RWPE2 (cell line): ENCODE results near the gene SNX30.

Source experiments
- ATAC-seq: fragments of 200-7000 bp; cut with Tn5 transposase; 3 replicates; pipeline ENCODE4 v1.9.1; 2021; ENCODE audit warnings: low read depth
- DNase-seq: peaks from one replicate; pipeline ENCODE4 v3.0.0-alpha.2; 2020; ENCODE audit warnings: low spot score
- H3K27ac ChIP-seq: fragments of 450-650 bp; 2 replicates; pipeline ENCODE4 v1.5.1; 2017; ENCODE audit warnings: mild to moderate bottlenecking; ENCODE audit not compliant: poor library complexity, severe bottlenecking
- H3K27me3 ChIP-seq: fragments of 250-450 bp; sonication (Bioruptor Pico); 2 replicates; pipeline ENCODE4 v1.5.1; 2021; ENCODE audit warnings: mild to moderate bottlenecking, moderate library complexity; ENCODE audit not compliant: insufficient read depth, poor library complexity, severe bottlenecking
- H3K36me3 ChIP-seq: fragments of 250-450 bp; sonication (Bioruptor Pico); 2 replicates; pipeline ENCODE4 v1.5.1; 2020; ENCODE audit warnings: low read depth, mild to moderate bottlenecking, moderate library complexity
- H3K4me1 ChIP-seq: fragments of 250-450 bp; sonication (Bioruptor Pico); 2 replicates; pipeline ENCODE4 v1.5.1; 2021; ENCODE audit warnings: mild to moderate bottlenecking, moderate library complexity; ENCODE audit not compliant: insufficient read depth, poor library complexity, severe bottlenecking
- H3K4me3 ChIP-seq: fragments of 250-450 bp; sonication (Bioruptor Pico); 2 replicates; pipeline ENCODE4 v1.5.1; 2021; ENCODE audit warnings: mild to moderate bottlenecking, moderate library complexity; ENCODE audit not compliant: severe bottlenecking
- H3K9me3 ChIP-seq: fragments of 250-450 bp; sonication (Bioruptor Pico); 2 replicates; pipeline ENCODE4 v1.5.1; 2021; ENCODE audit warnings: mild to moderate bottlenecking, moderate library complexity; ENCODE audit not compliant: severe bottlenecking
- TF ChIP-seq, protein P1 (sequence below): fragments of 450-650 bp; IDR thresholded peaks from one replicate; pipeline ENCODE4 v1.5.1; 2017; ENCODE audit warnings: mild to moderate bottlenecking, moderate library complexity; ENCODE audit not compliant: poor library complexity, severe bottlenecking

Gene SNX30

DNA sequence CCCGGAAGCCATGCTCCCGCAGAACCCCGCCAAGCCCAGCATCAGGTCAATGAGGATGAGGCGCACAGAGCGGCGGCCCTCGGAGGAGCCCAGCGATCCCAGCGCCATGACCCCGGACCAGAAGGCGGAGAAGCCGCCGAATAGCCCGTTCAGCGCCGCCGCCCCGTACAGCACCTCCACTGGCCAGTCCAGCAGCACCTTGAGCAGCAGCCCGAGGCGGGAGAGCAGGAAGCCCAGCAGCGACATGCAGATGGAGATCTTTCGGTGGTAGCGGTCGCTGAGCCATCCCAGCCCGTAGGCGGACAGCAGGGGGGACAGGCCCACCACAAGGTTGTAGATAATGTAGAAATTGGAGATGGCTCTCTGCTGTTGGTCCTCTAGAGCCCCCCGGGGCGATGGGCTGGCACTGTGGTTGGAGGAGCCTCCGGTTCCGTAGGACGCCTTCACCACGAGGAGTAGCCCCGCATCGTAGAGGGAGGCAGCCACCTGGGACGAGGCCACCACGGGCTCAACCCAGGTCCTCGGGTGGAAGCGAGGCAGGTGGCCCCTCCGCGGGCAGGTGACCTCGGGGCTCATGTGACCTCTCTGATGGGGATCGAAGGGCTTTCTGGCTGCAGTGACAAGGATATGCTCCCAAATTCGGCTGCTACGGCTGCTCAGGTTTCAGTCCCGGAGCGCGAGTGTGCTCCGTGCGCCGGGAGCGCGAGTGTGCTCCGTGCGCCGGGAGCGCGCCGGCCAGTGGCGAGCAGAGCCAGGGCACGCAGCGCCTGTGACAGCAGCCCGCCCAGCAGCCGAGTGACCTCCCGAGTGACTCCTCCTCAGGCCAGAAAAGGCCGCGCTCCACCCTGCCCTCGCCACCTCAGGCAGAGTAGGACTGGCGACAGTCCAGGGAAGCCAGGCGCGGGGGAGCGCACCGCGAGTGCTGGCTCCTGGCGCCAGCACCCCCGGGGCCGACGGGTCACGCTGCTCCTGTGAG is 139.8 kb downstream of the SNX30 start, which contains the start of gene SLC46A2:
TSS of gene SLC46A2 (minus strand) at position 771 of the 976 bp plus-strand sequence. CDS start at position 576, 195 bp downstream.
- no peak within 1 kb of the TSS for H3K27ac ChIP-seq
- H3K9me3 ChIP-seq, result no peaks in the 10 kb centered on the region
- DNase-seq (no peak), ATAC-seq (0 out of 3 replicates have a peak, but pooled peaks have one; percentile 33)
- TF ChIP-seq, protein P1, sequence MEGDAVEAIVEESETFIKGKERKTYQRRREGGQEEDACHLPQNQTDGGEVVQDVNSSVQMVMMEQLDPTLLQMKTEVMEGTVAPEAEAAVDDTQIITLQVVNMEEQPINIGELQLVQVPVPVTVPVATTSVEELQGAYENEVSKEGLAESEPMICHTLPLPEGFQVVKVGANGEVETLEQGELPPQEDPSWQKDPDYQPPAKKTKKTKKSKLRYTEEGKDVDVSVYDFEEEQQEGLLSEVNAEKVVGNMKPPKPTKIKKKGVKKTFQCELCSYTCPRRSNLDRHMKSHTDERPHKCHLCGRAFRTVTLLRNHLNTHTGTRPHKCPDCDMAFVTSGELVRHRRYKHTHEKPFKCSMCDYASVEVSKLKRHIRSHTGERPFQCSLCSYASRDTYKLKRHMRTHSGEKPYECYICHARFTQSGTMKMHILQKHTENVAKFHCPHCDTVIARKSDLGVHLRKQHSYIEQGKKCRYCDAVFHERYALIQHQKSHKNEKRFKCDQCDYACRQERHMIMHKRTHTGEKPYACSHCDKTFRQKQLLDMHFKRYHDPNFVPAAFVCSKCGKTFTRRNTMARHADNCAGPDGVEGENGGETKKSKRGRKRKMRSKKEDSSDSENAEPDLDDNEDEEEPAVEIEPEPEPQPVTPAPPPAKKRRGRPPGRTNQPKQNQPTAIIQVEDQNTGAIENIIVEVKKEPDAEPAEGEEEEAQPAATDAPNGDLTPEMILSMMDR, result no peak
- no peaks in the 10 kb centered on the region for H3K4me1 ChIP-seq
- peaks cover 17% of the 10 kb centered on the region for H3K27me3 ChIP-seq
- no peaks in the 10 kb centered on the region for H3K36me3 ChIP-seq
- no peak within 1 kb of the TSS for H3K4me3 ChIP-seq

DNA sequence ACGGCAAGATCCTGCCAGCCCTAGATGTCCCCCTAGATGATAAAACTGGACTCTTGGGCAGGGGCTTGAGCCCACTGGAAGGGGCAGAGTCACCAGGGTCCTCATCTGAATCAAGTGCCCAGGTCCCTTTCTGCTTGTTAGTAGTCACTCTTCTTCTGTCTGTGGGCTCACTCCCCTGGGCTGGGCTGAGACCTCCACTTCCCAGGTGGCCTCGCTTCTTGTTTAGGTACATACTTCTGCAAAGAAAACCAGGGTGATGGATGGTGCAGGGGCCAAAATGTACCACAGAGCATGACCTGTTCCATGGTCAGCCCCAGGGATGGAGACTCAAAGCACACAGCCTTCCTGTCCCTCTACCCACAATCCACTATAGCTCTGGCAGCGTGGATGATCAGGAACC is 141.0 kb downstream of the SNX30 start:
- ATAC-seq (no peak), DNase-seq (no peak)
- Histone ChIP-seq H3K27me3 (peaks cover 17% of the 10 kb centered on the region), H3K9me3 (no peaks in the 10 kb centered on the region), H3K27ac (no peak overlapping the region), H3K4me1 (no peaks in the 10 kb centered on the region), H3K36me3 (no peaks in the 10 kb centered on the region), H3K4me3 (no peak overlapping the region)
- TF ChIP-seq, protein P1, result no peak

DNA sequence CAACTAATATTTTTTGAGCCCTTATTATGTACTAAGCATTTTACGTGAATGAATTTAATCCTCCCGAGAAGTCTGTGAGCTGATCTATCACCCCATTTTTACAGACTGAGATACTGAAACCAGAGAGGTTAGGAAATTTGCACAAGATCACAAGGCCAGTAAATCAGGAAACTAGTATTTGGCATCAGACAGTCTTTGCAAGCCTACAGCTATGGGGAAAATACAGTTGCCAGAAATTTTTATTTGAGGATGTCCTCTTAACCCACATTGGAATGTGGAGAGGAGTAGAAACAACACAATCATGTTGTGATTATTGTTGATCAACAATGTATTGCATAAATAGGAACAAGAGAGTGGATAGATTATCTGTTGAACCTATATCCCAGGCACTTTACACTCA is 142.4 kb downstream of the SNX30 start:
- Histone ChIP-seq H3K9me3 (no peaks in the 10 kb centered on the region), H3K27me3 (peaks cover 17% of the 10 kb centered on the region), H3K4me3 (no peak overlapping the region), H3K36me3 (no peaks in the 10 kb centered on the region), H3K27ac (no peak overlapping the region), H3K4me1 (no peaks in the 10 kb centered on the region)
- DNase-seq (no peak), ATAC-seq (no peak)
- TF ChIP-seq, protein P1, result no peak

DNA sequence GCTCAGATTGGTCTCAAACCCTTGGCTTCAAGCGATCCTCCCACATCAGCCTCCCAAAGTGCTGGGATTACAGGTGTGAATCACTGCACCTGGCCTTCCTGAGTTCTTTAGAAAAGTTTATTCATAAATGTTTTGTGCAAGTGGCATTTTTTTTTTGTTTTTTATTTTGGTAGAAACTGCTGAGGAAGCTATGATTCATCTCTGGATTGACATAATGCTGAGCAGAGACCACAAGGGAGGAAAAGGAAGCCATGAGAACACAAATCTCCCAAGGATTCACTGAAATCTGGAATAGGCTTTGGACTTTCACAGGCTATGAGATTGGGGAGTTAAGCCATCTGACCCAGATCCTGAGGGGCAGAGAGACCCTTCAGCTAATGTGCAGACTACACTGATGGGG is 143.5 kb downstream of the SNX30 start:
- Histone ChIP-seq H3K9me3 (no peaks in the 10 kb centered on the region), H3K4me1 (no peaks in the 10 kb centered on the region), H3K36me3 (no peaks in the 10 kb centered on the region), H3K27me3 (peaks cover 17% of the 10 kb centered on the region), H3K4me3 (no peak overlapping the region), H3K27ac (no peak overlapping the region)
- TF ChIP-seq, protein P1, result no peak
- ATAC-seq, result peak; percentile 41; the same call in 1 of the 3 replicates
- no peak for DNase-seq

DNA sequence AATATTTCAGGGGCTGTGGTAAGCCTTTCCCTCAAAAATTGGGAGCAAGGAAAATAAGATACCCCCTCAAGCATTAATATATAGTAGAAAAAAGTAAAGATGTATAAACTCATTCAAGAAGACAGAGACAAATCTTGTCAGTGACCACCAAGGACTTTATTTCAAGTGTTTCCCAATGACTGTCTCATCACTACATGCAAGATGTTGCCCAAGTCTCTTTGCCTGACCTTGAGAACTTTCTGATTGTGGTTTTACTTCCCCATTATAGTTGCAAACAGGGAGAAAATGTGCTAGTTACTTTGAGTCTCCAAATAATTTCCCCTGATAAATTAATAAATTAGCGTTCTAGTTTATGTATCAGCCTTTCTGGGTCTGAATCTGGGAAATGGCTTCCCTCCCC is 144.1 kb downstream of the SNX30 start:
- peaks cover 17% of the 10 kb centered on the region for H3K27me3 ChIP-seq
- no peak for ATAC-seq
- TF ChIP-seq, protein P1, result no peak
- H3K27ac ChIP-seq, result no peak overlapping the region
- no peaks in the 10 kb centered on the region for H3K36me3 ChIP-seq
- H3K4me3 ChIP-seq, result no peak overlapping the region
- DNase-seq, result no peak
- no peaks in the 10 kb centered on the region for H3K9me3 ChIP-seq
- H3K4me1 ChIP-seq, result no peaks in the 10 kb centered on the region
